ENCODE results near the gene GSK3B. TPM values are rescaled to one million over a fixed set of nuclear protein-coding genes. Genes with fewer than 3 reads are reported as not detected.

Gene GSK3B
- total and polyA plus RNA-seq, 7 donors = 9.1 to 43.2 (median 34.5) TPM

- H3K27ac ChIP-seq = no peak overlapping the region
- intact Hi-C loops (cut with DNase I) = no loop called here
- 93 to 100% (median 95%) methylated on average over 1 of the region's 1 CpG for WGBS, 3 donors
- H3K9me3 ChIP-seq = no peaks in the 10 kb centered on the region
- peaks cover 6% of the 10 kb centered on the region for H3K4me1 ChIP-seq
- DNase-seq (no peak), ATAC-seq (no peak)
- no peak for TF ChIP-seq CTCF (IDR thresholded peaks at IDR 0.05)
- H3K36me3 ChIP-seq (ENCODE audit: insufficient read depth in 1 of 2, low read depth in 1 of 2) = no peaks in the 10 kb centered on the region
- no peak overlapping the region for H3K4me3 ChIP-seq
- no peaks in the 10 kb centered on the region for H3K27me3 ChIP-seq (ENCODE audit: insufficient read depth in 3 of 3, low read length in 2 of 3)
These were observed 222.7 kb downstream of the GSK3B start for GRCh38 chr3:119871571-119871970.

- H3K36me3 ChIP-seq (ENCODE audit: insufficient read depth in 1 of 2, low read depth in 1 of 2) = no peaks in the 10 kb centered on the region
- no peaks in the 10 kb centered on the region for H3K9me3 ChIP-seq
- no peaks in the 10 kb centered on the region for H3K27me3 ChIP-seq (ENCODE audit: insufficient read depth in 3 of 3, low read length in 2 of 3)
- intact Hi-C loops (cut with DNase I) = no loop called here
- no peak for DNase-seq
- ATAC-seq = no peak
- peaks cover 6% of the 10 kb centered on the region for H3K4me1 ChIP-seq
- no peak overlapping the region for H3K4me3 ChIP-seq
- H3K27ac ChIP-seq = no peak overlapping the region
- no peak for TF ChIP-seq CTCF (IDR thresholded peaks at IDR 0.05)
These were observed 223.7 kb downstream of the GSK3B start for GRCh38 chr3:119870512-119870911.

GRCh38 chr3:119864476-119864875 lies 229.8 kb downstream of the GSK3B start:
- H3K9me3 ChIP-seq = no peaks in the 10 kb centered on the region
- DNase-seq (no peak), ATAC-seq (no peak)
- no peaks in the 10 kb centered on the region for H3K27me3 ChIP-seq (ENCODE audit: insufficient read depth in 3 of 3, low read length in 2 of 3)
- no peak for TF ChIP-seq CTCF (IDR thresholded peaks at IDR 0.05)
- H3K27ac ChIP-seq = no peak overlapping the region
- H3K4me3 ChIP-seq = no peak overlapping the region
- WGBS, 3 donors = 68 to 84% (median 73%) methylated on average over 7 of the region's 7 CpGs
- H3K36me3 ChIP-seq (ENCODE audit: insufficient read depth in 1 of 2, low read depth in 1 of 2) = peaks cover 0 to 14% of the 10 kb centered on the region in 2 donors
- H3K4me1 ChIP-seq = peaks cover 3% of the 10 kb centered on the region
- intact Hi-C loops (cut with DNase I) = no loop called here

- no peaks in the 10 kb centered on the region for H3K27me3 ChIP-seq (ENCODE audit: insufficient read depth in 3 of 3, low read length in 2 of 3)
- peaks cover 8% of the 10 kb centered on the region for H3K9me3 ChIP-seq
- no peak overlapping the region for H3K27ac ChIP-seq
- ATAC-seq (no peak), DNase-seq (no peak)
- no peak for TF ChIP-seq CTCF (IDR thresholded peaks at IDR 0.05)
- peaks cover 3% of the 10 kb centered on the region for H3K4me1 ChIP-seq
- WGBS, 3 donors = 97 to 98% (median 97%) methylated on average over 2 of the region's 2 CpGs
- no peak overlapping the region for H3K4me3 ChIP-seq
- intact Hi-C loops (cut with DNase I) = no loop called here
- H3K36me3 ChIP-seq (ENCODE audit: insufficient read depth in 1 of 2, low read depth in 1 of 2) = peaks cover 3 to 14% of the 10 kb centered on the region in 2 donors
These were observed 231.6 kb downstream of the GSK3B start for GRCh38 chr3:119862616-119863015.

- intact Hi-C loops (cut with DNase I) = no loop called here
- no peak overlapping the region for H3K4me3 ChIP-seq
- no peak for DNase-seq
- H3K27ac ChIP-seq = no peak overlapping the region
- no peak for ATAC-seq
- no peaks in the 10 kb centered on the region for H3K27me3 ChIP-seq (ENCODE audit: insufficient read depth in 3 of 3, low read length in 2 of 3)
- peaks cover 3 to 19% of the 10 kb centered on the region in 2 donors for H3K36me3 ChIP-seq (ENCODE audit: insufficient read depth in 1 of 2, low read depth in 1 of 2)
- 94 to 97% (median 96%) methylated on average over 2 of the region's 2 CpGs for WGBS, 3 donors
- H3K9me3 ChIP-seq = peaks cover 8% of the 10 kb centered on the region
- peaks cover 3% of the 10 kb centered on the region for H3K4me1 ChIP-seq
- no peak for TF ChIP-seq CTCF (IDR thresholded peaks at IDR 0.05)
These were observed 232.6 kb downstream of the GSK3B start for GRCh38 chr3:119861681-119862080.
